ENCODE results near the gene CD46. TPM values are rescaled to one million over a fixed set of nuclear protein-coding genes. Genes with fewer than 3 reads are reported as not detected.
"Not testable (repeated sequence)": the region's sequence is repeated elsewhere in the genome, so short reads cannot be mapped to it uniquely, and the experiment has no call there.

The CD46 gene
- total and polyA plus RNA-seq, 3 experiments from 2014 or later, result 86.1 to 165 (median 102) TPM

GRCh38 chr1:207728200-207728858 lies 23.5 kb upstream of the CD46 start:
- peaks cover 9 to 17% (median 12%) of the 10 kb centered on the region in 3 donors for H3K4me1 Mint-ChIP-seq
- H3K9me3 Mint-ChIP-seq; H3K27me3 ChIP-seq (ENCODE audit: insufficient read depth, low read length, poor library complexity, severe bottlenecking); CTCF ChIA-PET; DNase-seq; H3K4me1 ChIP-seq (ENCODE audit: insufficient read depth, low read length); H3K9me3 ChIP-seq (ENCODE audit: low read length); H3K27me3 Mint-ChIP-seq; H3K4me3 Mint-ChIP-seq; H3K27ac Mint-ChIP-seq; H3K27ac ChIP-seq (ENCODE audit: low read depth, low read length); H3K36me3 ChIP-seq (ENCODE audit: insufficient read depth, low read length); H3K4me3 ChIP-seq (ENCODE audit: low read length): not testable (repeated sequence)
- POLR2A ChIA-PET, result interaction anchor here (0.7 kb wide), 1 partner anchor 63 kb away, joined by 9 read pairs; no protein-coding TSS in a partner anchor
- H3K36me3 Mint-ChIP-seq, result peaks cover 0 to 17% (median 0%) of the 10 kb centered on the region in 3 donors

GRCh38 chr1:207737503-207738157 lies 14.2 kb upstream of the CD46 start:
- H3K27me3 ChIP-seq (ENCODE audit: insufficient read depth, low read length, poor library complexity, severe bottlenecking); POLR2A ChIA-PET; H3K36me3 ChIP-seq (ENCODE audit: insufficient read depth, low read length); H3K4me3 ChIP-seq (ENCODE audit: low read length); H3K4me1 ChIP-seq (ENCODE audit: insufficient read depth, low read length); H3K9me3 ChIP-seq (ENCODE audit: low read length); DNase-seq; H3K36me3 Mint-ChIP-seq; H3K27ac ChIP-seq (ENCODE audit: low read depth, low read length); H3K27ac Mint-ChIP-seq; H3K9me3 Mint-ChIP-seq; H3K4me1 Mint-ChIP-seq; H3K27me3 Mint-ChIP-seq; H3K4me3 Mint-ChIP-seq; CTCF ChIA-PET: not testable (repeated sequence)

GRCh38 chr1:207738158-207738659 lies 13.6 kb upstream of the CD46 start:
- peak in 2 of 5 donors; percentile 23 to 79 for DNase-seq
- H3K9me3 ChIP-seq (ENCODE audit: low read length); H3K4me3 Mint-ChIP-seq; H3K4me1 Mint-ChIP-seq; H3K4me1 ChIP-seq (ENCODE audit: insufficient read depth, low read length); H3K27me3 Mint-ChIP-seq; H3K27ac ChIP-seq (ENCODE audit: low read depth, low read length); H3K4me3 ChIP-seq (ENCODE audit: low read length); H3K36me3 Mint-ChIP-seq; POLR2A ChIA-PET; H3K27ac Mint-ChIP-seq; CTCF ChIA-PET; H3K27me3 ChIP-seq (ENCODE audit: insufficient read depth, low read length, poor library complexity, severe bottlenecking); H3K36me3 ChIP-seq (ENCODE audit: insufficient read depth, low read length); H3K9me3 Mint-ChIP-seq: not testable (repeated sequence)

GRCh38 chr1:207740207-207740606 lies 11.6 kb upstream of the CD46 start:
- peaks cover 2 to 8% (median 6%) of the 10 kb centered on the region in 3 donors for H3K4me1 Mint-ChIP-seq
- no peak overlapping the region for H3K27ac ChIP-seq (ENCODE audit: low read depth, low read length)
- POLR2A ChIA-PET, result no interaction called here
- H3K9me3 ChIP-seq (ENCODE audit: low read length), result no peaks in the 10 kb centered on the region
- peaks cover 0 to 2% (median 2%) of the 10 kb centered on the region in 5 donors for H3K9me3 Mint-ChIP-seq
- no peaks in the 10 kb centered on the region for H3K4me1 ChIP-seq (ENCODE audit: insufficient read depth, low read length)
- no peak overlapping the region for H3K4me3 ChIP-seq (ENCODE audit: low read length)
- no peak for DNase-seq
- H3K36me3 Mint-ChIP-seq, result no peaks in the 10 kb centered on the region
- no peak overlapping the region for H3K27ac Mint-ChIP-seq
- H3K27me3 ChIP-seq (ENCODE audit: insufficient read depth, low read length, poor library complexity, severe bottlenecking), result no peaks in the 10 kb centered on the region
- no peaks in the 10 kb centered on the region for H3K36me3 ChIP-seq (ENCODE audit: insufficient read depth, low read length)
- CTCF ChIA-PET, result no interaction called here
- no peak overlapping the region for H3K4me3 Mint-ChIP-seq
- H3K27me3 Mint-ChIP-seq, result peaks cover 0 to 4% of the 10 kb centered on the region in 2 donors

- H3K36me3 Mint-ChIP-seq, result no peaks in the 10 kb centered on the region
- H3K27ac Mint-ChIP-seq, result no peak overlapping the region
- H3K4me3 Mint-ChIP-seq, result no peak overlapping the region
- ChIA-PET POLR2A (no interaction called here), CTCF (no interaction called here)
- Histone ChIP-seq H3K4me1 (ENCODE audit: insufficient read depth, low read length) (no peaks in the 10 kb centered on the region), H3K36me3 (ENCODE audit: insufficient read depth, low read length) (no peaks in the 10 kb centered on the region), H3K27ac (ENCODE audit: low read depth, low read length) (no peak overlapping the region), H3K4me3 (ENCODE audit: low read length) (no peak overlapping the region), H3K27me3 (ENCODE audit: insufficient read depth, low read length, poor library complexity, severe bottlenecking) (no peaks in the 10 kb centered on the region), H3K9me3 (ENCODE audit: low read length) (no peaks in the 10 kb centered on the region)
- H3K4me1 Mint-ChIP-seq, result peaks cover 0 to 11% (median 6%) of the 10 kb centered on the region in 3 donors
- DNase-seq, result no peak
- peaks cover 0 to 4% of the 10 kb centered on the region in 2 donors for H3K27me3 Mint-ChIP-seq
- H3K9me3 Mint-ChIP-seq, result peaks cover 0 to 2% (median 0%) of the 10 kb centered on the region in 5 donors
These were observed 8.9 kb upstream of the CD46 start for GRCh38 chr1:207742850-207743555.

GRCh38 chr1:207744000-207744534 lies 7.8 kb upstream of the CD46 start:
- POLR2A ChIA-PET, result no interaction called here
- no peaks in the 10 kb centered on the region for H3K27me3 ChIP-seq (ENCODE audit: insufficient read depth, low read length, poor library complexity, severe bottlenecking)
- peaks cover 8 to 13% (median 8%) of the 10 kb centered on the region in 3 donors for H3K4me1 Mint-ChIP-seq
- H3K4me3 Mint-ChIP-seq, result no peak overlapping the region
- H3K27ac ChIP-seq (ENCODE audit: low read depth, low read length), result no peak overlapping the region
- H3K27me3 Mint-ChIP-seq, result peaks cover 0 to 4% of the 10 kb centered on the region in 2 donors
- H3K9me3 ChIP-seq (ENCODE audit: low read length), result no peaks in the 10 kb centered on the region
- H3K36me3 ChIP-seq (ENCODE audit: insufficient read depth, low read length), result no peaks in the 10 kb centered on the region
- no peak overlapping the region for H3K4me3 ChIP-seq (ENCODE audit: low read length)
- peaks cover 0 to 2% (median 0%) of the 10 kb centered on the region in 5 donors for H3K9me3 Mint-ChIP-seq
- H3K4me1 ChIP-seq (ENCODE audit: insufficient read depth, low read length), result peaks cover 9% of the 10 kb centered on the region
- DNase-seq, result no peak
- no peaks in the 10 kb centered on the region for H3K36me3 Mint-ChIP-seq
- H3K27ac Mint-ChIP-seq, result no peak overlapping the region
- CTCF ChIA-PET, result no interaction called here

GRCh38 chr1:207745285-207745684 lies 6.6 kb upstream of the CD46 start:
- H3K36me3 ChIP-seq (ENCODE audit: insufficient read depth, low read length), result no peaks in the 10 kb centered on the region
- peaks cover 21% of the 10 kb centered on the region for H3K4me1 ChIP-seq (ENCODE audit: insufficient read depth, low read length)
- H3K9me3 ChIP-seq (ENCODE audit: low read length), result no peaks in the 10 kb centered on the region
- H3K27me3 ChIP-seq (ENCODE audit: insufficient read depth, low read length, poor library complexity, severe bottlenecking), result no peaks in the 10 kb centered on the region
- H3K4me1 Mint-ChIP-seq, result peaks cover 16 to 23% (median 19%) of the 10 kb centered on the region in 3 donors
- H3K4me3 Mint-ChIP-seq, result no peak overlapping the region
- POLR2A ChIA-PET, result no interaction called here
- no peak overlapping the region for H3K27ac ChIP-seq (ENCODE audit: low read depth, low read length)
- H3K27me3 Mint-ChIP-seq, result peaks cover 0 to 4% of the 10 kb centered on the region in 2 donors
- peaks cover 0 to 2% (median 0%) of the 10 kb centered on the region in 5 donors for H3K9me3 Mint-ChIP-seq
- no peak overlapping the region for H3K4me3 ChIP-seq (ENCODE audit: low read length)
- CTCF ChIA-PET, result no interaction called here
- DNase-seq, result no peak
- no peak overlapping the region for H3K27ac Mint-ChIP-seq
- H3K36me3 Mint-ChIP-seq, result no peaks in the 10 kb centered on the region

Measured in CD8-positive, alpha-beta memory T cell (primary cell).